ENCODE results near the gene RAB40A.

Gene RAB40A

GRCh38 chrX:103460001-103460755, 59.1 kb downstream of the RAB40A start:
- DNase-seq: peak; percentile 11

- no peak for DNase-seq
These were observed 65.6 kb downstream of the RAB40A start for GRCh38 chrX:103453655-103454054.
